Fibroblast of mammary gland (primary cell): ENCODE results near the gene DHCR24.

Source experiments
- DNase-seq: peaks from one replicate; pipeline ENCODE4 v3.0.0-alpha.2; 2010; ENCODE audit warnings: low read depth
- H3K4me3 ChIP-seq: 2 replicates; pipeline ENCODE4 v1.5.1; 2011; ENCODE audit warnings: low read depth, mild to moderate bottlenecking, low read length, moderate library complexity; ENCODE audit not compliant: control insufficient read depth
- CTCF ChIP-seq: conservative IDR thresholded peaks from 2 replicates; pipeline ENCODE4 v1.5.1; 2011; ENCODE audit warnings: low read depth, low read length, inconsistent platforms; ENCODE audit not compliant: control insufficient read depth, insufficient read depth

Gene DHCR24

DNA sequence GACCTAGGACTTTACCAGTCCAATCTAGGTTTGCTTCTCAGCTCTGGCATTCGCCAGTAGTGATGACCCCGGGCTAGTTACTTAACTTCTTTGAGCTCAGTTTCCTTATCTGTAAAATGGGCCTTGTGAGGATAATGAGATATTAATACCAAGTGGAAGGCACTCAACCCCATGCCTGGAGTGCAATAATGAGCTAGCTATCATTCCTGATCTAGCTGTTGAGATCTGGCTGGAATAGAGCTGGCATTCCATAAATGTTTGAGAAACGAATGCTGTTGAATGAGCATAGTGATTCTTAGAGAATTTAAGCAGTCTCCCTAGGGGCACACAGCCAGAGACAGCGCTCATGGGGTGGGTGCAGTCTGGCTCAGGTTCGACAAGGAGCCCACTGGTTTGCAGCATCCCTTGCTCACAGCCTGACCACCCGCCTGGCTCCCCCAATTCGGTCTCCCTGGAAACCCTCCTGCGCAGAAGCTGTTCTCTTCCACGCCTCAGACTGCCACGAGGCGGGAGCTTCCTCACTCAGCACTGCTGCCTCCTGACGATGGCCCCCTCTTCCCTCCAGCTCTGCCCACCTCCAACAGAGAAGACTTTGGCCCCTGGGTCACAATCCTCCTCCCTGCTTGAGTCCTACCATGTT, 32.5 kb downstream of the DHCR24 start:
- TF ChIP-seq CTCF, result no peak
- H3K4me3 ChIP-seq, result no peak overlapping the region
- DNase-seq, result no peak

GRCh38 chr1:54853793-54854370, 33.1 kb downstream of the DHCR24 start:
- H3K4me3 ChIP-seq, result no peak overlapping the region
- no peak for TF ChIP-seq CTCF

GRCh38 chr1:54853096-54853792, 33.8 kb downstream of the DHCR24 start:
- DNase-seq, result no peak
- no peak for TF ChIP-seq CTCF
- H3K4me3 ChIP-seq, result no peak overlapping the region

More at GRCh38 chr1:54853793-54854370, 33.1 kb downstream of the DHCR24 start:
- no peak for DNase-seq

DNA sequence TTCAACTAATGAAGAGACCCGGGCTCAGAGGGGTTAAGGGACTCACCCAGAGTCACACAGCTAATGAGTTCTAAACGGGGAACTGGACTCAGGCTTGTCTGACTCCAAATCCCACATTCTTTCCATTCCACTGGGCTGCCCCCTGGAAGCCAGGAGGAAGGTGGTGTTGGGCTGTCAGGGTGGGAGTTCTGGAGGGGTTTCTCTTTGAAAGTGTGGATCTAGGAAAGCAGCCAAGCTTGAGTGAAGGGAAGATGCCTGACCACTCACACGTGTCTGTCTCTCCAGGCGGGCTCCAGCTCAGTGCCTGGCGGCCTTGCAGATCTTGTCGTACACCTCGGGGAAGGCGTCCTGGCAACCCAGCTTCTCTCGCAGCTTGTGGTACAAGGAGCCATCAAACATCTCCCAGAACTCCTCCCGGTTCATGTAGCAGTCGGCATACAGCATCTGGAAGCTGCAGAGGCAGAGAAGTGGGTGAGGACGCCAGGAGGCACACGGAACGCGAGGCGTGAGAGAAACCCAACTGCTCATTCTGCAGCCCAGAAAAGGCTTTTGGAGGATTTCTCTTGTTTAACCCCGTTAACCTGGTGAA, 35.0 kb downstream of the DHCR24 start:
- no peak for TF ChIP-seq CTCF
- DNase-seq, result no peak
- no peak overlapping the region for H3K4me3 ChIP-seq

DNA sequence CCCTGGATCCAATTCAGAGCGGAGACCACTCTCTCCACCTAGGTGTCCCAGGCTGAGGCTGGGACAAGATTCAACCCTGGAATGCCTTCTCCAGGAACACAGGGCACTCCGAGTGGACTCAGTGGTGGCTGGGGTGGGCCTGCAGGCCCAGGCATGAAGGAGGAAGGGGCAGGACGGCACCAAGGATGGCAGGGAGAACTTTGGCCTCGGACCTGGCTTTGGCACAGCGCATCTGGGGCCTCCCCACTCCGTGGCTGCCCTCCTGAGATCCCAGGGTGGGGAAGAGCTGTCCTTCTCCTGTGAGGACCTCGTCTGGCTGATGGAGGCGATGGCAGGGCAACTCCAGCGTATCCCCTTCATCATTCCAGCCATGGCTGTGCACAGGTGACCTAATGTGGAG, 35.6 kb downstream of the DHCR24 start:
- H3K4me3 ChIP-seq, result no peak overlapping the region
- DNase-seq, result no peak
- TF ChIP-seq CTCF, result no peak

DNA sequence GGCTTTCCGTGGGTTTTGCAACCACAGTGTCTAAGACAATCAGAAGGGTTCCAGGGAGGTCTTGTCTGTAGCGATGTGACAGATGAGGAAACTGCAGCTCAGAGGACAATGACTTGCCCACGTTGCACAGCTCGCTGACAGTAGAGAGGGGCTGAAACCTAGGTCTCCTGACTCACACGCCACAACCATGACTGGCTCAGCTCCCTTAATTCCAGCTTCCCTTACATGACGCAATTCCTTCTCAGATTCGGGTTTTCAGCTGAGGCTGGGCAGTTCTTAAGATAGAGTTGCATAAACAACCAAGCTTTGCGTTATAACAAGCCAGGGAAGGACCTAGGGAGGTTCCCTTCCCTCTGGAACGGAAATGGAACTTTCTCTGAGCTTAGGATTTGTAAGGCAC, 36.3 kb downstream of the DHCR24 start:
- peak; percentile 100 for DNase-seq
- no peak for TF ChIP-seq CTCF
- no peak overlapping the region for H3K4me3 ChIP-seq
